GM10248 (cell line): ENCODE data around the gene SELENOW.
A peak's percentile ranks its signal among the peaks of the same experiment; 100 is the strongest.

ENCODE experiments used
- CTCF ChIA-PET: fragments of 300-600 bp; sonication (Branson Sonifier 250); formaldehyde crosslinking; extraction: SDS; loops from one replicate; lab custom pipeline; 2021; ENCODE audit warnings: antibody characterized with exemption; lab: Yijun Ruan, JAX
- POLR2A ChIA-PET: fragments of 350-650 bp; sonication (Branson Sonifier 250); formaldehyde crosslinking; extraction: SDS; loops from one replicate; lab custom pipeline; 2020; ENCODE audit warnings: antibody characterized with exemption; lab: Yijun Ruan, JAX
- DNase-seq: peaks from one replicate; pipeline ENCODE4 v3.0.0; 2012; ENCODE audit errors: extremely low spot score
- TF ChIP-seq, protein P1 (sequence below): IDR thresholded peaks from 2 replicates; pipeline ENCODE4 v1.5.1; 2012; ENCODE audit warnings: mild to moderate bottlenecking, low read depth; ENCODE audit errors: extremely low read depth, missing control alignments, control extremely low read depth

SELENOW gene

DNA sequence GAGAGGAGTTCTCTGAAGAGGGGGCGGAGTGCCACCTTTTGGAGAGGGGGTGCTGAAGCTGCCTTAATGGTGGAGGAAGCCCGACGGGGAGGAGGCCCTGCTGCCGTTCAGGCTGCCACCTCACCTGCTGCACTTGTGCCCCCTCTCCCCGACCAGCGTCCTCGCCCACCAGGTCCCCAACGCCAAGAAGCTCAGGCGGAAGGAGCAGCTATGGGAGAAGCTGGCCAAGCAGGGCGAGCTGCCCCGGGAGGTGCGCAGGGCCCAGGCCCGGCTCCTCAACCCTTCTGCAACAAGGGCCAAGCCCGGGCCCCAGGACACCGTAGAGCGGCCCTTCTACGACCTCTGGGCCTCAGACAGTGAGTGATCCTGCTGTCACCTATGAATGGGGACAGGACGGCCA, 27.8 kb upstream of the SELENOW start:
- no peak for DNase-seq
- TF ChIP-seq, protein P1, sequence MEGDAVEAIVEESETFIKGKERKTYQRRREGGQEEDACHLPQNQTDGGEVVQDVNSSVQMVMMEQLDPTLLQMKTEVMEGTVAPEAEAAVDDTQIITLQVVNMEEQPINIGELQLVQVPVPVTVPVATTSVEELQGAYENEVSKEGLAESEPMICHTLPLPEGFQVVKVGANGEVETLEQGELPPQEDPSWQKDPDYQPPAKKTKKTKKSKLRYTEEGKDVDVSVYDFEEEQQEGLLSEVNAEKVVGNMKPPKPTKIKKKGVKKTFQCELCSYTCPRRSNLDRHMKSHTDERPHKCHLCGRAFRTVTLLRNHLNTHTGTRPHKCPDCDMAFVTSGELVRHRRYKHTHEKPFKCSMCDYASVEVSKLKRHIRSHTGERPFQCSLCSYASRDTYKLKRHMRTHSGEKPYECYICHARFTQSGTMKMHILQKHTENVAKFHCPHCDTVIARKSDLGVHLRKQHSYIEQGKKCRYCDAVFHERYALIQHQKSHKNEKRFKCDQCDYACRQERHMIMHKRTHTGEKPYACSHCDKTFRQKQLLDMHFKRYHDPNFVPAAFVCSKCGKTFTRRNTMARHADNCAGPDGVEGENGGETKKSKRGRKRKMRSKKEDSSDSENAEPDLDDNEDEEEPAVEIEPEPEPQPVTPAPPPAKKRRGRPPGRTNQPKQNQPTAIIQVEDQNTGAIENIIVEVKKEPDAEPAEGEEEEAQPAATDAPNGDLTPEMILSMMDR: no peak
- POLR2A ChIA-PET: no interaction called here
- CTCF ChIA-PET: interaction anchor here (0.8 to 1.9 kb wide), 3 partner anchors 15 to 52 kb away, joined by 3 to 13 read pairs (median 3); no protein-coding TSS in a partner anchor

DNA sequence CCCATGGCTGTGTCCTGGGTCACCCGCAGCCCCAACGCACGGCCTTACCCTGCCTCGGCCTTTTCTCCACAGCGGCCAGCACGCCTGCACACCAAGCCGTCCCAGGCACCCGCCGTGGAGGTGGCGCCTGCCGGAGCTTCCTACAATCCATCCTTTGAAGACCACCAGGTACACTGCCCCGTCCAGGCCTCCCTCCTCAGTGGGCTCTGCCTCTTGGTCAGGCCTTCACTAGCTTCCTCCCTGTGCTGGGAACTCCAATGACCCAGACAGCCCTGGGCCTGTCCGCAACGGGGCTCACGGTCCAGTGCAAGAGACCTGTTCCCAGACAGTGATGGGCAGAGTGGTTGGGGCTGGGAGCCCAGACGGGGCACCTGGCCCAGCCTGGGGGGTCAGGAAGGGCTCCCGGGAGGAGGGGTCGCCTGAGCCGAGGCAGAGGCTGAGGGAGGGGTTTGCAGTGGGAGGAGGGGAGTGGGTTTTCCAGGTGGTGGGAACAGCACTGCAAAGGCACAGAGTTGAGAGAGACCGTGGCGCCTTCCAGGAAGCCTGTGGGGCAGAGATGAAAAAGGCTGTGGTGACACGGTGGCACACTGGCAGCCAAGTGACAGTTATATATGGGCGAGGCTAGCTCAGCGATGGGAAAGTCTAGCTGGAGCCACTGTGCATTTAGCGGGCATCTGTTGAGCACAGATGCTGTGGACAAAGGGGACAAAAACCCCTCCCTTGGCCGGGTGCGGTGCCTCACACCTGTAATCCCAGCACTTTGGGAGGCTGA, 25.9 kb upstream of the SELENOW start:
- DNase-seq: no peak
- CTCF ChIA-PET: interaction anchor here (2.0 kb wide), 1 partner anchor 13 kb away, joined by 7 read pairs; no protein-coding TSS in a partner anchor
- POLR2A ChIA-PET: interaction anchor here (0.5 to 0.6 kb wide), 2 partner anchors 174 to 445 kb away, joined by 3 to 5 read pairs; no protein-coding TSS in a partner anchor
- TF ChIP-seq, protein P1: no peak

DNA sequence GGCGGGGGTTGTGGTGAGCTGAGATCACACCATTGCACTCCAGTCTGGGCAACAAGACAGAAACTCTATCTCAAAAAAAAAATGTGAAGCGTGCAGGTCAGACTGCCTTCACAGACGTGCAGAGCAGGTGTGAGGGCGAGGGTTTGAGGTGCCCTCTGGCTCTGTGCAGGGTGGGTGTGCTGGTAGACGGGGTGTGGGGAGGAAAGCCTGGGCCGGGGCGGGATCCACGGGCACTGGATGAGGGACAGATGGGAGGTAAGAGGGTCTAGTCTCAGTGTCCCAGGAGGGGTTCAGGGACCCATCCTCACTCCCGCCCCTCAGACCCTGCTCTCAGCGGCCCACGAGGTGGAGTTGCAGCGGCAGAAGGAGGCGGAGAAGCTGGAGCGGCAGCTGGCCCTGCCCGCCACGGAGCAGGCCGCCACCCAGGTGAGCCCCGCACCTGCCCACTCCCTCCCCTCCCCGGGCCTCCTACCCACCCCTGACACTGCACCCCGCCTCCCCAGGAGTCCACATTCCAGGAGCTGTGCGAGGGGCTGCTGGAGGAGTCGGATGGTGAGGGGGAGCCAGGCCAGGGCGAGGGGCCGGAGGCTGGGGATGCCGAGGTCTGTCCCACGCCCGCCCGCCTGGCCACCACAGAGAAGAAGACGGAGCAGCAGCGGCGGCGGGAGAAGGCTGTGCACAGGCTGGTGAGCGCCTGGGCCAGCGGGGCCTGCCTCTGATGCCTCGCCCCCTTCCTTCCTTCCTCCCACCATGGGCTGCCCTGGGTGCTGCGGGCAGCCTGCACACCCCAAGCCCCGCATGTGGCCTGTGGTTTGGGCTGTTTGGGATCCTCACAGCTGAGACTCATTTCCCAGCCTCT, 24.1 kb upstream of the SELENOW start:
- ChIA-PET POLR2A (no interaction called here), CTCF (no interaction called here)
- no peak for DNase-seq
- TF ChIP-seq, protein P1: no peak

DNA sequence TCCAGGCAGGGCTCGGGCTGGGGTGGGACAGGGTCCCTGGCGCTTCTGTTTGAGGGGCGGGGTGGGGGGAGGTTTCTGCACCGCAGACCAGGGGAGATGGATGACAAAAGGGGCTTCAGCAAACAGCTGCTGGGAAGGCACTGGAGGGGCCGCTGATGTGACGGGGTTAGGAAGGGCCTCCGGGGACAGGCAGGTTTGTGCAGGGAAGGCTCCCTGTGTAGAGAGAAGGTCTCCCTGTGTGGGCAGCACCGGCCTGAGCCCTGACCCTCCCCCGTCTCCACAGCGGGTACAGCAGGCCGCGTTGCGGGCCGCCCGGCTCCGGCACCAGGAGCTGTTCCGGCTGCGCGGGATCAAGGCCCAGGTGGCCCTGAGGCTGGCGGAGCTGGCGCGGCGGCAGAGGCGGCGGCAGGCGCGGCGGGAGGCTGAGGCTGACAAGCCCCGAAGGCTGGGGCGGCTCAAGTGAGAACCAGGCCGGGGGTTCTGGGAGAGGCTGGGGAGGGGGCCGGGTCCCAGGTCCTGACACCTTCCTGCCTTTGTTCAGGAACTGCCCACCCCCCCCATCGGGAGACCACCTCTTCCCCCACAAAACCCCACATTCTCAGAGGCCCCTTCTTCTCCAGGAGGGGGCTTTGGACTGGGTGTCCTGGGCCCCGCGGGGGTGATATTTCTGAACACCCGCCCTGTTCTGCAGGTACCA, 23.3 kb upstream of the SELENOW start:
- CTCF ChIA-PET: interaction anchor here (2.4 kb wide), 1 partner anchor 10 kb away, joined by 11 read pairs; no protein-coding TSS in a partner anchor

DNA sequence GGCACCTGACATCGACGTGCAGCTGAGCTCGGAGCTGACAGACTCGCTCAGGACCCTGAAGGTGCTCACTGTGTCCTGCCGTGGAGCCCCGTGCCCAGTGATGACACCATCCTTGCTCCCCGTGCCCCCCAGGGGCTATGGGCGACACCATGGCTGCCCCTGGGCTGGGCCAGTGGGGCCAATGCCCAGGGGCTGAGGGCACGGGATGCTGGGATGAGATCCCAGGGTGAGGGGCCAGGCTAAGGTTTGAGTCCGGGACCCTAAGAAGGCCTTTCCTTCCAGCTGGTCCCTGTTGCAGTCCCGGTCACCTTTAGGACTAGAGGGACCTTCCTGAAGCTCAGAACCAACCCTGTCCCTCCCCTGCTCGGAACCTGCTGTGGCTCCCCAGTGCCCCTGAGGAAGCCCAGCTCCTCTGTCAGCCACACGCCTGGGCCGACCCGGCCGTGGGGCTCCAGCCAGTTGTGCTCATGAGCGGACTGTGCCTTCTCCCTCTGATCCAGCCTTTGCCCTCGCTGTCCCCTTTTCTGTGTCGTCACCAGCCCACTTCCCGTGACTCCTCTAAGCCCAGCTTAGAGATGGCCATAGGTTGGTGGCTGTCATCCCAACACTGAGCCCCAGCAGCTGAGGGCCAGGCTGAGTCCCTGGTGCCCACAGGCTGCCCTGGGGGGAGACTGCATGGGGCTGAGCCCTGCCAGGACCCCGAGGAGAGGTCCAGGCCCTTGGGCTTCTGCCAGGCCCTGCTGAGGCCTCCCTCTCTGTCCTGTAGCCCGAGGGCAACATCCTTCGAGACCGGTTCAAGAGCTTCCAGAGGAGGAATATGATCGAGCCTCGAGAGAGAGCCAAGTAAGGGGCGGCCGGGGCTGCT, 22.5 kb upstream of the SELENOW start:
- CTCF ChIA-PET: interaction anchor here (0.6 to 2.4 kb wide), 5 partner anchors 9 to 113 kb away, joined by 3 to 11 read pairs (median 3); partner anchors contain the start of gene NOP53
- peak; percentile 8 for DNase-seq
- TF ChIP-seq, protein P1: no peak
- POLR2A ChIA-PET: interaction anchor here (0.6 kb wide), 2 partner anchors 9 to 831 kb away, joined by 5 to 7 read pairs; no protein-coding TSS in a partner anchor

More for the DNA sequence above, 23.3 kb upstream of the SELENOW start:
- POLR2A ChIA-PET: interaction anchor here (0.6 kb wide), 1 partner anchor 832 kb away, joined by 7 read pairs; no protein-coding TSS in a partner anchor
- TF ChIP-seq, protein P1: no peak
- DNase-seq: no peak
